Measurements from ENCODE around the gene EEPD1.

DNA sequence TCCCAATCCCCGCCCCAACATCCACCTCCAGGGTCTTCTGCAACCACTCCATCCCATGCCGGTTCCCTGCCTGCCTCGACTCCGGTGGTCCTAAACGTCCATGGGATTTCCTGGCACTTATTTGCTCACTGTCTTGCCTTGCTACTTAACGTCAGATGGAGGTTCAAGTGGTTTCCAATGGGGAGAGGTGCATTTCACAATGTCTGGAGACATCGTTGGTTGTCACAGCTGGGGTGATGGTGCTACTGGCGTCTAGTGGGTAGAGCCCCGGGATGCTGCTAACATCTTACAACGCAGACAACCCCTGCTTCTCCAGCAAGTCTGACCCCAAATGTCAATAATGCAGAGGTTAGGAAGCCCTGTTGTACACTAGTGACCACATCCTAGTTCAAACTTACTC, 153.7 kb downstream of the EEPD1 start:
- TF ChIP-seq, protein P1, sequence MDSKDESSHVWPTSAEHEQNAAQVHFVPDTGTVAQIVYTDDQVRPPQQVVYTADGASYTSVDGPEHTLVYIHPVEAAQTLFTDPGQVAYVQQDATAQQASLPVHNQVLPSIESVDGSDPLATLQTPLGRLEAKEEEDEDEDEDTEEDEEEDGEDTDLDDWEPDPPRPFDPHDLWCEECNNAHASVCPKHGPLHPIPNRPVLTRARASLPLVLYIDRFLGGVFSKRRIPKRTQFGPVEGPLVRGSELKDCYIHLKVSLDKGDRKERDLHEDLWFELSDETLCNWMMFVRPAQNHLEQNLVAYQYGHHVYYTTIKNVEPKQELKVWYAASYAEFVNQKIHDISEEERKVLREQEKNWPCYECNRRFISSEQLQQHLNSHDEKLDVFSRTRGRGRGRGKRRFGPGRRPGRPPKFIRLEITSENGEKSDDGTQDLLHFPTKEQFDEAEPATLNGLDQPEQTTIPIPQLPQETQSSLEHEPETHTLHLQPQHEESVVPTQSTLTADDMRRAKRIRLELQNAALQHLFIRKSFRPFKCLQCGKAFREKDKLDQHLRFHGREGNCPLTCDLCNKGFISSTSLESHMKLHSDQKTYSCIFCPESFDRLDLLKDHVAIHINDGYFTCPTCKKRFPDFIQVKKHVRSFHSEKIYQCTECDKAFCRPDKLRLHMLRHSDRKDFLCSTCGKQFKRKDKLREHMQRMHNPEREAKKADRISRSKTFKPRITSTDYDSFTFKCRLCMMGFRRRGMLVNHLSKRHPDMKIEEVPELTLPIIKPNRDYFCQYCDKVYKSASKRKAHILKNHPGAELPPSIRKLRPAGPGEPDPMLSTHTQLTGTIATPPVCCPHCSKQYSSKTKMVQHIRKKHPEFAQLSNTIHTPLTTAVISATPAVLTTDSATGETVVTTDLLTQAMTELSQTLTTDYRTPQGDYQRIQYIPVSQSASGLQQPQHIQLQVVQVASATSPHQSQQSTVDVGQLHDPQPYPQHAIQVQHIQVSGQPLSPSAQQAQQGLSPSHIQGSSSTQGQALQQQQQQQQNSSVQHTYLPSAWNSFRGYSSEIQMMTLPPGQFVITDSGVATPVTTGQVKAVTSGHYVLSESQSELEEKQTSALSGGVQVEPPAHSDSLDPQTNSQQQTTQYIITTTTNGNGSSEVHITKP (tag by site-specific recombination; IDR thresholded peaks at IDR 0.05), result no peak
- TF ChIP-seq ZFP41 (tag by site-specific recombination; IDR thresholded peaks at IDR 0.05; ENCODE audit: borderline replicate concordance) (no peak), ZBTB7A (tag by site-specific recombination; IDR thresholded peaks at IDR 0.05; ENCODE audit: low read depth) (no peak), CTCF (tag by site-specific recombination; IDR thresholded peaks at IDR 0.05) (no peak), REST (tag by site-specific recombination; IDR thresholded peaks at IDR 0.05) (no peak), ZNF274 (IDR thresholded peaks at IDR 0.05; ENCODE audit: low read length) (no peak), ZNF274 (tag by site-specific recombination; IDR thresholded peaks at IDR 0.05; ENCODE audit: borderline replicate concordance) (no peak)
- TF ChIP-seq, protein P2, sequence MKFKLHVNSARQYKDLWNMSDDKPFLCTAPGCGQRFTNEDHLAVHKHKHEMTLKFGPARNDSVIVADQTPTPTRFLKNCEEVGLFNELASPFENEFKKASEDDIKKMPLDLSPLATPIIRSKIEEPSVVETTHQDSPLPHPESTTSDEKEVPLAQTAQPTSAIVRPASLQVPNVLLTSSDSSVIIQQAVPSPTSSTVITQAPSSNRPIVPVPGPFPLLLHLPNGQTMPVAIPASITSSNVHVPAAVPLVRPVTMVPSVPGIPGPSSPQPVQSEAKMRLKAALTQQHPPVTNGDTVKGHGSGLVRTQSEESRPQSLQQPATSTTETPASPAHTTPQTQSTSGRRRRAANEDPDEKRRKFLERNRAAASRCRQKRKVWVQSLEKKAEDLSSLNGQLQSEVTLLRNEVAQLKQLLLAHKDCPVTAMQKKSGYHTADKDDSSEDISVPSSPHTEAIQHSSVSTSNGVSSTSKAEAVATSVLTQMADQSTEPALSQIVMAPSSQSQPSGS (tag by site-specific recombination; IDR thresholded peaks at IDR 0.05; ENCODE audit: low read depth), result no peak
- TF ChIP-seq, protein P3, sequence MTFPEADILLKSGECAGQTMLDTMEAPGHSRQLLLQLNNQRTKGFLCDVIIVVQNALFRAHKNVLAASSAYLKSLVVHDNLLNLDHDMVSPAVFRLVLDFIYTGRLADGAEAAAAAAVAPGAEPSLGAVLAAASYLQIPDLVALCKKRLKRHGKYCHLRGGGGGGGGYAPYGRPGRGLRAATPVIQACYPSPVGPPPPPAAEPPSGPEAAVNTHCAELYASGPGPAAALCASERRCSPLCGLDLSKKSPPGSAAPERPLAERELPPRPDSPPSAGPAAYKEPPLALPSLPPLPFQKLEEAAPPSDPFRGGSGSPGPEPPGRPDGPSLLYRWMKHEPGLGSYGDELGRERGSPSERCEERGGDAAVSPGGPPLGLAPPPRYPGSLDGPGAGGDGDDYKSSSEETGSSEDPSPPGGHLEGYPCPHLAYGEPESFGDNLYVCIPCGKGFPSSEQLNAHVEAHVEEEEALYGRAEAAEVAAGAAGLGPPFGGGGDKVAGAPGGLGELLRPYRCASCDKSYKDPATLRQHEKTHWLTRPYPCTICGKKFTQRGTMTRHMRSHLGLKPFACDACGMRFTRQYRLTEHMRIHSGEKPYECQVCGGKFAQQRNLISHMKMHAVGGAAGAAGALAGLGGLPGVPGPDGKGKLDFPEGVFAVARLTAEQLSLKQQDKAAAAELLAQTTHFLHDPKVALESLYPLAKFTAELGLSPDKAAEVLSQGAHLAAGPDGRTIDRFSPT (tag by site-specific recombination; IDR thresholded peaks at IDR 0.05), result no peak
